Stimulated activated CD4-positive, alpha-beta T cell treated with anti-CD3 and anti-CD28 coated beads, Interleukin-15, amount 100 ng/mL, for 24 hours (primary cell): ENCODE measurements around the gene TNIK.
A peak's percentile ranks its signal among the peaks of the same experiment; 100 is the strongest.

Experiments
- DNase-seq: peaks from one replicate; pipeline ENCODE4 v3.0.0-alpha.2; 2020

TNIK gene

GRCh38 chr3:171181907-171182690 is 278.1 kb downstream of the TNIK start:
- DNase-seq, result no peak

GRCh38 chr3:171178714-171179113 is 281.5 kb downstream of the TNIK start:
- DNase-seq, result no peak

GRCh38 chr3:171177553-171177952 is 282.7 kb downstream of the TNIK start:
- DNase-seq, result no peak

- no peak for DNase-seq
These were observed 283.1 kb downstream of the TNIK start for GRCh38 chr3:171177056-171177455.

GRCh38 chr3:171176244-171176933 is 283.8 kb downstream of the TNIK start:
- no peak for DNase-seq

- DNase-seq, result no peak
These were observed 284.4 kb downstream of the TNIK start for GRCh38 chr3:171175741-171176234.

GRCh38 chr3:171173736-171174135 is 286.5 kb downstream of the TNIK start:
- DNase-seq, result no peak

GRCh38 chr3:171172070-171172469 is 288.1 kb downstream of the TNIK start:
- DNase-seq, result peak; percentile 39

- no peak for DNase-seq
These were observed 290.3 kb downstream of the TNIK start for GRCh38 chr3:171169866-171170265.

GRCh38 chr3:171169443-171169842 is 290.8 kb downstream of the TNIK start:
- DNase-seq, result no peak

GRCh38 chr3:171168551-171168950 is 291.7 kb downstream of the TNIK start:
- no peak for DNase-seq

GRCh38 chr3:171168086-171168485 is 292.1 kb downstream of the TNIK start:
- no peak for DNase-seq

GRCh38 chr3:171165983-171166382 is 294.2 kb downstream of the TNIK start:
- peak; percentile 24 for DNase-seq

GRCh38 chr3:171165499-171165921 is 294.7 kb downstream of the TNIK start:
- peak; percentile 19 for DNase-seq

- DNase-seq, result no peak
These were observed 296.1 kb downstream of the TNIK start for GRCh38 chr3:171164067-171164465.

GRCh38 chr3:171163101-171164066 is 296.8 kb downstream of the TNIK start:
- peak; percentile 11 for DNase-seq

- DNase-seq, result no peak
These were observed 299.9 kb downstream of the TNIK start for GRCh38 chr3:171160325-171160724.

- no peak for DNase-seq
These were observed 300.4 kb downstream of the TNIK start for GRCh38 chr3:171159822-171160157.

- DNase-seq, result no peak
These were observed 301.0 kb downstream of the TNIK start for GRCh38 chr3:171159024-171159821.

GRCh38 chr3:171157980-171158379 is 302.2 kb downstream of the TNIK start:
- no peak for DNase-seq

GRCh38 chr3:171157286-171157685 is 302.9 kb downstream of the TNIK start:
- DNase-seq, result no peak

GRCh38 chr3:171156401-171157010 is 303.7 kb downstream of the TNIK start:
- no peak for DNase-seq
